GM12878 (cell line): ENCODE measurements around the gene CAPZB. TPM values are rescaled to one million over a fixed set of nuclear protein-coding genes. Genes with fewer than 3 reads are reported as not detected.

Experiments used
- ATAC-seq: fragments of 200-7000 bp; cut with Tn5 transposase; 3 replicates; pipeline ENCODE4 v1.9.1; 2020; ENCODE audit warnings: mild to moderate bottlenecking, moderate library complexity
- BruUV-seq: library from RNA; stranded (reverse); fragments of 400-500 nt; replicated peaks from 2 replicates; lab custom pipeline; 2021; lab: Mats Ljungman, UMichigan
- CTCF ChIA-PET: fragments of 300-600 bp; sonication (Branson Sonifier 250); formaldehyde crosslinking; extraction: SDS; loops from one replicate; lab custom pipeline; 2021; ENCODE audit warnings: inconsistent platforms; lab: Yijun Ruan, JAX
- POLR2A ChIA-PET: fragments of 350-600 bp; formaldehyde crosslinking; extraction: SDS; loops from one replicate; lab custom pipeline; 2021; ENCODE audit warnings: inconsistent platforms; lab: Charles Lee
- RAD21 ChIA-PET: fragments of 300-600 bp; sonication (Branson Sonifier 250); formaldehyde crosslinking; loops from one replicate; lab custom pipeline; 2023; ENCODE audit warnings: antibody characterized with exemption; ENCODE audit not compliant: unreplicated experiment; lab: Charles Lee
- SMC1A ChIA-PET: fragments of 300-600 bp; sonication (Branson Sonifier 250); formaldehyde crosslinking; loops from one replicate; lab custom pipeline; 2023; ENCODE audit not compliant: unreplicated experiment, uncharacterized antibody; lab: Charles Lee
- DNase-seq: peaks from one replicate; pipeline ENCODE4 v3.0.0-alpha.2; 2011; ENCODE audit warnings: low read depth, low spot score
- FAIRE-seq: peaks from 3 replicates; lab custom pipeline; 2011; peaks lifted over from hg19 to GRCh38; lab: Jason Lieb, UNC
- H2AFZ ChIP-seq: 2 replicates; pipeline ENCODE4 v1.6.0; 2011; ENCODE audit warnings: low read depth, low read length, control low read depth; ENCODE audit not compliant: control insufficient read depth
- H3K27ac ChIP-seq: 2 replicates; pipeline ENCODE4 v1.5.1; 2011; ENCODE audit warnings: control low read depth; ENCODE audit not compliant: control insufficient read depth, insufficient read depth
- H3K27me3 ChIP-seq, 2 experiments: replicated peaks in 1 of 2; 2 replicates each; pipeline versions ENCODE4 v1.6.0 to v1.6.1; 2011; ENCODE audit warnings: low read length in 1 of 2; ENCODE audit not compliant: control insufficient read depth in 2 of 2, insufficient read depth in 2 of 2
- H3K36me3 ChIP-seq, 2 experiments: 2 replicates each; pipeline ENCODE4 v1.5.1; 2011; ENCODE audit warnings: low read length in 1 of 2; ENCODE audit not compliant: control insufficient read depth in 2 of 2, insufficient read depth in 2 of 2
- H3K4me1 ChIP-seq: 2 replicates; pipeline ENCODE4 v1.6.1; 2011; ENCODE audit warnings: mild to moderate bottlenecking, low read length, moderate library complexity, mixed read lengths; ENCODE audit not compliant: control insufficient read depth, insufficient read depth
- H3K4me2 ChIP-seq: 2 replicates; pipeline ENCODE4 v1.6.0; 2011; ENCODE audit warnings: control low read depth; ENCODE audit not compliant: control insufficient read depth, insufficient read depth
- H3K4me3 ChIP-seq: fragments of 200-600 bp; sonication (generic); 2 replicates; pipeline ENCODE4 v1.5.1; 2016
- H3K79me2 ChIP-seq: 2 replicates; pipeline ENCODE4 v1.6.0; 2011; ENCODE audit warnings: low read length; ENCODE audit not compliant: control insufficient read depth, insufficient read depth
- H3K9ac ChIP-seq: 2 replicates; pipeline ENCODE4 v1.8.0; 2011; ENCODE audit warnings: low read length, control low read depth, mixed read lengths; ENCODE audit not compliant: control insufficient read depth, insufficient read depth
- H3K9me3 ChIP-seq: replicated peaks from 3 replicates; pipeline ENCODE4 v1.5.1; 2011; ENCODE audit warnings: mild to moderate bottlenecking, low read length; ENCODE audit not compliant: control insufficient read depth, insufficient read depth
- H4K20me1 ChIP-seq: 2 replicates; pipeline ENCODE4 v1.6.0; 2011; ENCODE audit not compliant: control insufficient read depth, insufficient read depth
- ATF2 ChIP-seq: IDR thresholded peaks from 2 replicates; pipeline ENCODE4 v1.6.1; 2012; ENCODE audit warnings: low read length, inconsistent platforms
- EED ChIP-seq: sonication (generic); IDR thresholded peaks from 2 replicates; pipeline ENCODE4 v1.6.1; 2016; ENCODE audit warnings: antibody characterized with exemption, low read depth
- EZH2 ChIP-seq: IDR thresholded peaks from 2 replicates; pipeline ENCODE4 v1.6.1; 2012; ENCODE audit warnings: low read depth, mild to moderate bottlenecking, control low read depth, inconsistent platforms, low read length, borderline replicate concordance; ENCODE audit not compliant: control insufficient read depth
- FOXM1 ChIP-seq: IDR thresholded peaks from 2 replicates; pipeline ENCODE4 v1.6.1; 2012; ENCODE audit warnings: low read depth, mild to moderate bottlenecking, inconsistent platforms, low read length, moderate library complexity
- JUND ChIP-seq: IDR thresholded peaks from 2 replicates; pipeline ENCODE4 v1.6.1; 2012; ENCODE audit warnings: low read depth, mild to moderate bottlenecking, low read length, improper control_type of control experiment, moderate library complexity
- POLR2AphosphoS5 ChIP-seq: IDR thresholded peaks from 2 replicates; pipeline ENCODE4 v1.6.1; 2011; ENCODE audit warnings: mild to moderate bottlenecking, low read length, inconsistent platforms
- RAD21 ChIP-seq: IDR thresholded peaks from 2 replicates; pipeline ENCODE4 v1.6.1; 2011; ENCODE audit warnings: mild to moderate bottlenecking, low read depth, low read length, moderate library complexity; ENCODE audit not compliant: insufficient read depth
- RAD51 ChIP-seq: fragments of 450-650 bp; IDR thresholded peaks from 2 replicates; pipeline ENCODE4 v1.6.1; 2016; ENCODE audit warnings: moderate library complexity, mild to moderate bottlenecking, inconsistent platforms
- TARDBP ChIP-seq: IDR thresholded peaks from 2 replicates; pipeline ENCODE4 v1.6.1; 2016; ENCODE audit warnings: borderline replicate concordance
- WGBS: methylation state at CpG from one replicate; pipeline ENCODE4 v1.1.6; 2016; ENCODE audit warnings: low lambda C conversion rate; ENCODE audit not compliant: insufficient replicate concordance, insufficient coverage; ENCODE audit errors: missing lambda C conversion rate; 5-methylcytosine and 5-hydroxymethylcytosine counted together
- in situ Hi-C: fragments of 300-500 bp; cut with MboI; formaldehyde crosslinking; loops from 9 replicates; pipeline ENCODE4 v1.14.3; 2018; ENCODE audit warnings: mixed read lengths
- intact Hi-C: fragments of 100-400 bp; cut with micrococcal nuclease; formaldehyde crosslinking; loops from one replicate; pipeline ENCODE4 v1.14.2; 2022; ENCODE audit not compliant: unreplicated experiment
- polyA plus RNA-seq, 11 experiments: library from polyadenylated mRNA; depleted of rRNA in 4 of 11; unstranded in 6 of 11; stranded (reverse) in 5 of 11; fragments of >200 nt; fragmentation: Nextera tagmentation in 4 of 11; fragmentation: Illumina TruSeq in 1 of 11; extraction: Ambion mirVana in 4 of 11; extraction: Trizol in 1 of 11; gene quantifications; 1 replicate in 1 of 11; 2 replicates in 10 of 11; pipeline versions ENCODE4 v1.2.1 to v1.2.3, GENCODE V29; 2011 to 2016; ENCODE audit warnings: inconsistent platforms in 2 of 11, missing spikeins in 2 of 11, low read depth in 1 of 11
- total RNA-seq, 4 experiments: library from RNA; depleted of rRNA in 3 of 4; stranded (reverse); fragments of >200 nt in 3 of 4; fragmentation: Illumina TruSeq in 1 of 4; extraction: Trizol in 1 of 4; gene quantifications; 2 replicates each; pipeline versions ENCODE4 v1.2.1 to v1.2.3, GENCODE V29; 2013 to 2021
- TF ChIP-seq, protein P1 (sequence below): fragments of 450-650 bp; formaldehyde crosslinking; IDR thresholded peaks from 2 replicates; pipeline ENCODE4 v1.5.0; 2022; ENCODE audit warnings: mild to moderate bottlenecking, missing genetic modification characterization
- TF ChIP-seq, protein P2 (sequence below): fragments of 450-650 bp; IDR thresholded peaks from 2 replicates; pipeline ENCODE4 v1.6.1; 2016; ENCODE audit warnings: mild to moderate bottlenecking
- TF ChIP-seq, protein P3 (sequence below): IDR thresholded peaks from 2 replicates; pipeline ENCODE4 v1.6.1; 2011; ENCODE audit warnings: low read depth, mild to moderate bottlenecking, low read length, moderate library complexity, borderline replicate concordance; ENCODE audit errors: extremely low read depth

Gene CAPZB
- total and polyA plus RNA-seq, 10 of the 15 experiments (the other 5 are each of a cell fraction or from before 2014, with no cell fraction given), result 104 to 454 (median 213) TPM

DNA sequence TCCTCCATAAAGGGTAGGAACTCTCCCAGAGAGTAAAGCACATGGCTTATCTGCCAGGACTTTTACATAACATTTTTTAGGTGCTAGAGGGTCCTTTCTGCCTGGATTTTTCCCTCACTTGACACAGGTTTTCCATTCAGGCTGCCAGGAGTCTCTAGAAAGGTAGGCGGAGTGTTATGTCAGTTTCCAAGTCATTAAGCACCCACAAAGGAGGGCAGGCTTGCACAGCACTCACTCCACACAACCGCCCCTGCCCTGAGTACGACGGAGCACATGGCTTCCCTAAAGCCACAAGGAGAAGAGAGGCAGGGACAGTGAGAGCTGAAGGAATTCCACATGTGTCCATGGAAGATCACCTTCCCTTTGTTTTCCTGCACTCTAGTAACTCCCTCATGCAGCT lies 55.7 kb downstream of the CAPZB start (continued):
- TF ChIP-seq, protein P1, sequence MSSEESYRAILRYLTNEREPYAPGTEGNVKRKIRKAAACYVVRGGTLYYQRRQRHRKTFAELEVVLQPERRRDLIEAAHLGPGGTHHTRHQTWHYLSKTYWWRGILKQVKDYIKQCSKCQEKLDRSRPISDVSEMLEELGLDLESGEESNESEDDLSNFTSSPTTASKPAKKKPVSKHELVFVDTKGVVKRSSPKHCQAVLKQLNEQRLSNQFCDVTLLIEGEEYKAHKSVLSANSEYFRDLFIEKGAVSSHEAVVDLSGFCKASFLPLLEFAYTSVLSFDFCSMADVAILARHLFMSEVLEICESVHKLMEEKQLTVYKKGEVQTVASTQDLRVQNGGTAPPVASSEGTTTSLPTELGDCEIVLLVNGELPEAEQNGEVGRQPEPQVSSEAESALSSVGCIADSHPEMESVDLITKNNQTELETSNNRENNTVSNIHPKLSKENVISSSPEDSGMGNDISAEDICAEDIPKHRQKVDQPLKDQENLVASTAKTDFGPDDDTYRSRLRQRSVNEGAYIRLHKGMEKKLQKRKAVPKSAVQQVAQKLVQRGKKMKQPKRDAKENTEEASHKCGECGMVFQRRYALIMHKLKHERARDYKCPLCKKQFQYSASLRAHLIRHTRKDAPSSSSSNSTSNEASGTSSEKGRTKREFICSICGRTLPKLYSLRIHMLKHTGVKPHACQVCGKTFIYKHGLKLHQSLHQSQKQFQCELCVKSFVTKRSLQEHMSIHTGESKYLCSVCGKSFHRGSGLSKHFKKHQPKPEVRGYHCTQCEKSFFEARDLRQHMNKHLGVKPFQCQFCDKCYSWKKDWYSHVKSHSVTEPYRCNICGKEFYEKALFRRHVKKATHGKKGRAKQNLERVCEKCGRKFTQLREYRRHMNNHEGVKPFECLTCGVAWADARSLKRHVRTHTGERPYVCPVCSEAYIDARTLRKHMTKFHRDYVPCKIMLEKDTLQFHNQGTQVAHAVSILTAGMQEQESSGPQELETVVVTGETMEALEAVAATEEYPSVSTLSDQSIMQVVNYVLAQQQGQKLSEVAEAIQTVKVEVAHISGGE (CRISPR knock-in tag), result no peak
- TF ChIP-seq FOXM1, result no peak
- TF ChIP-seq JUND, result no peak

- peaks cover 23% of the 10 kb centered on the region for H4K20me1 ChIP-seq
These were observed 58.1 kb downstream of the CAPZB start for GRCh38 chr1:19427087-19427781.

More at GRCh38 chr1:19427087-19427781, 58.1 kb downstream of the CAPZB start:
- no peak for DNase-seq
- ChIA-PET CTCF (no interaction called here), RAD21 (no interaction called here), POLR2A (no interaction called here), SMC1A (no interaction called here)
- H3K4me2 ChIP-seq, result no peak overlapping the region
- H3K9ac ChIP-seq, result no peak overlapping the region
- H3K27me3 ChIP-seq, result no peaks in the 10 kb centered on the region
- TF ChIP-seq POLR2AphosphoS5 (no peak), RAD21 (no peak), EED (no peak), ATF2 (no peak), RAD51 (no peak), FOXM1 (no peak), TARDBP (no peak), EZH2 (no peak)
- TF ChIP-seq, protein P2, sequence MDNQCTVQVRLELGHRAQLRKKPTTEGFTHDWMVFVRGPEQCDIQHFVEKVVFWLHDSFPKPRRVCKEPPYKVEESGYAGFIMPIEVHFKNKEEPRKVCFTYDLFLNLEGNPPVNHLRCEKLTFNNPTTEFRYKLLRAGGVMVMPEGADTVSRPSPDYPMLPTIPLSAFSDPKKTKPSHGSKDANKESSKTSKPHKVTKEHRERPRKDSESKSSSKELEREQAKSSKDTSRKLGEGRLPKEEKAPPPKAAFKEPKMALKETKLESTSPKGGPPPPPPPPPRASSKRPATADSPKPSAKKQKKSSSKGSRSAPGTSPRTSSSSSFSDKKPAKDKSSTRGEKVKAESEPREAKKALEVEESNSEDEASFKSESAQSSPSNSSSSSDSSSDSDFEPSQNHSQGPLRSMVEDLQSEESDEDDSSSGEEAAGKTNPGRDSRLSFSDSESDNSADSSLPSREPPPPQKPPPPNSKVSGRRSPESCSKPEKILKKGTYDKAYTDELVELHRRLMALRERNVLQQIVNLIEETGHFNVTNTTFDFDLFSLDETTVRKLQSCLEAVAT, result no peak
- TF ChIP-seq, protein P3, sequence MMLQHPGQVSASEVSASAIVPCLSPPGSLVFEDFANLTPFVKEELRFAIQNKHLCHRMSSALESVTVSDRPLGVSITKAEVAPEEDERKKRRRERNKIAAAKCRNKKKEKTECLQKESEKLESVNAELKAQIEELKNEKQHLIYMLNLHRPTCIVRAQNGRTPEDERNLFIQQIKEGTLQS, result no peak
- no peak for FAIRE-seq
- no peaks in the 10 kb centered on the region for H3K9me3 ChIP-seq
- no peak overlapping the region for H2AFZ ChIP-seq
- H3K4me3 ChIP-seq, result no peak overlapping the region
- H3K79me2 ChIP-seq, result peaks cover 78% of the 10 kb centered on the region
- 93% methylated on average over 14 of the region's 14 CpGs for WGBS
- no TSS peak for BruUV-seq
- in situ Hi-C loops, result no loop called here
- peaks cover 4 to 12% of the 10 kb centered on the region in 2 experiments; a peak in 3 of 4 replicates for H3K36me3 ChIP-seq
- no peaks in the 10 kb centered on the region for H3K4me1 ChIP-seq
- intact Hi-C loops, result no loop called here
- no peak overlapping the region for H3K27ac ChIP-seq
- ATAC-seq, result no peak
